B cell (primary cell): ENCODE data around the gene RAB3A. TPM values are rescaled to one million over a fixed set of nuclear protein-coding genes. Genes with fewer than 3 reads are reported as not detected.

Experiments
- ATAC-seq: fragments of 200-7000 bp; cut with Tn5 transposase; one replicate; pipeline ENCODE4 v1.10.0; 2021; ENCODE audit warnings: low read depth, mild to moderate bottlenecking, moderate number of reproducible peaks, moderate library complexity
- CTCF ChIA-PET: fragments of 350-600 bp; sonication (Branson Sonifier 250); formaldehyde crosslinking; loops from one replicate; lab custom pipeline; 2021; ENCODE audit warnings: antibody characterized with exemption, inconsistent platforms; lab: Charles Lee
- POLR2A ChIA-PET: fragments of 350-600 bp; sonication (Branson Sonifier 250); formaldehyde crosslinking; loops from one replicate; lab custom pipeline; 2021; ENCODE audit warnings: antibody characterized with exemption; lab: Charles Lee
- DNase-seq: peaks from one replicate; pipeline ENCODE4 v3.0.0; 2013
- H2AFZ ChIP-seq: 2 replicates; pipeline ENCODE4 v1.6.1; 2012; ENCODE audit warnings: mild to moderate bottlenecking, low read depth, low read length; ENCODE audit not compliant: insufficient read depth, poor library complexity, severe bottlenecking
- H3K27ac ChIP-seq, 2 donors: 1 replicate in 1 of 2; 2 replicates in 1 of 2; pipeline ENCODE4 v1.5.1; 2012 to 2013; ENCODE audit warnings: low read length in 2 of 2, mild to moderate bottlenecking in 2 of 2, moderate library complexity in 1 of 2
- H3K27me3 ChIP-seq, 4 experiments: fragments of 200-600 bp in 1 of 4; sonication (generic) in 1 of 4; replicated peaks in 1 of 4; 1 replicate in 2 of 4; 2 replicates in 2 of 4; pipeline versions ENCODE4 v1.6.1 to v1.7.0; 2013 to 2016; ENCODE audit warnings: low read length in 3 of 4, mild to moderate bottlenecking in 2 of 4, mixed read lengths in 1 of 4, moderate library complexity in 1 of 4; ENCODE audit not compliant: insufficient read depth in 4 of 4, control insufficient read depth in 3 of 4; ENCODE audit errors: control extremely low read depth in 1 of 4
- H3K36me3 ChIP-seq, 2 experiments: replicated peaks in 1 of 2; 1 replicate in 1 of 2; 2 replicates in 1 of 2; pipeline versions ENCODE4 v1.6.1 to v1.7.1; 2013; ENCODE audit warnings: low read length in 1 of 2; ENCODE audit not compliant: insufficient read depth in 2 of 2, control insufficient read depth in 1 of 2; ENCODE audit errors: control extremely low read depth in 1 of 2, extremely low read depth in 1 of 2
- H3K4me1 ChIP-seq, 2 donors: fragments of 200-600 bp in 1 of 2; sonication (generic) in 1 of 2; 1 replicate in 1 of 2; 2 replicates in 1 of 2; pipeline versions ENCODE4 v1.5.1 to v1.6.1; 2013 to 2017; ENCODE audit warnings: low read length in 2 of 2; ENCODE audit not compliant: control insufficient read depth in 2 of 2, insufficient read depth in 2 of 2
- H3K4me2 ChIP-seq: replicated peaks from 2 replicates; pipeline ENCODE3; 2012; ENCODE audit warnings: mild to moderate bottlenecking, low read depth, low read length; ENCODE audit not compliant: poor library complexity, severe bottlenecking
- H3K4me3 ChIP-seq, 5 experiments: fragments of 200-600 bp in 1 of 5; sonication (generic) in 1 of 5; 1 replicate in 3 of 5; 2 replicates in 2 of 5; pipeline versions ENCODE4 v1.5.1 to v1.7.0; 2011 to 2016; ENCODE audit warnings: low read length in 4 of 5, mild to moderate bottlenecking in 4 of 5, low read depth in 2 of 5, control low read depth in 1 of 5, moderate library complexity in 1 of 5; ENCODE audit not compliant: insufficient read depth in 1 of 5; ENCODE audit errors: control extremely low read depth in 1 of 5, extremely low read depth in 1 of 5
- H3K79me2 ChIP-seq: fragments of 200-600 bp; sonication (generic); one replicate; pipeline ENCODE4 v1.6.0; 2016; ENCODE audit warnings: low read length; ENCODE audit not compliant: control insufficient read depth, insufficient read depth
- H3K9ac ChIP-seq: fragments of 200-600 bp; sonication (generic); 2 replicates; pipeline ENCODE4 v1.6.1; 2017; ENCODE audit warnings: mild to moderate bottlenecking, low read length, moderate library complexity
- H3K9me3 ChIP-seq, 3 donors: one replicate each; pipeline versions ENCODE4 v1.6.1 to v1.7.1; 2013; ENCODE audit warnings: low read length in 2 of 3; ENCODE audit not compliant: control insufficient read depth in 2 of 3, insufficient read depth in 1 of 3; ENCODE audit errors: control extremely low read depth in 1 of 3
- H4K20me1 ChIP-seq: 2 replicates; pipeline ENCODE4 v1.6.0; 2012; ENCODE audit warnings: mild to moderate bottlenecking, low read length; ENCODE audit not compliant: insufficient read depth, control insufficient read depth, poor library complexity, severe bottlenecking
- H3K27ac Mint-ChIP-seq: one replicate; pipeline ENCODE4 v1.8.0; 2021; ENCODE audit warnings: mixed read lengths
- H3K27me3 Mint-ChIP-seq: one replicate; pipeline ENCODE4 v1.8.0; 2021; ENCODE audit warnings: mixed read lengths
- H3K4me1 Mint-ChIP-seq: one replicate; pipeline ENCODE4 v1.8.0; 2021; ENCODE audit warnings: mixed read lengths
- H3K4me3 Mint-ChIP-seq: one replicate; pipeline ENCODE4 v1.8.0; 2021; ENCODE audit warnings: mixed read lengths
- H3K9me3 Mint-ChIP-seq: one replicate; pipeline ENCODE4 v1.8.0; 2022; ENCODE audit warnings: mixed read lengths; ENCODE audit not compliant: insufficient read depth
- CTCF ChIP-seq: fragments of 200-600 bp; IDR thresholded peaks from one replicate; pipeline ENCODE4 v1.8.0; 2022; ENCODE audit warnings: antibody characterized with exemption, mild to moderate bottlenecking
- EZH2 ChIP-seq: IDR thresholded peaks from 2 replicates; pipeline ENCODE4 v1.6.1; 2012; ENCODE audit warnings: borderline replicate concordance, low read depth, mild to moderate bottlenecking, moderate library complexity, low read length; ENCODE audit not compliant: insufficient read depth, poor library complexity, severe bottlenecking
- WGBS: methylation state at CpG from one replicate; pipeline ENCODE4 v1.1.5; 2013; ENCODE audit warnings: missing lambda C conversion rate; ENCODE audit not compliant: insufficient coverage; 5-methylcytosine and 5-hydroxymethylcytosine counted together
- intact Hi-C: fragments of 100-400 bp; cut with micrococcal nuclease; formaldehyde crosslinking; loops from one replicate; pipeline ENCODE4 v1.10.0; 2022
- polyA plus RNA-seq: library from polyadenylated mRNA; depleted of rRNA; stranded (reverse); fragments of >200 nt; gene quantifications from 2 replicates; pipeline ENCODE4 v1.2.3, GENCODE V29; 2012
- total RNA-seq, 2 donors: library from RNA; stranded (reverse); fragments of 120-200 nt in 1 of 2; gene quantifications; 1 replicate in 1 of 2; 2 replicates in 1 of 2; pipeline versions ENCODE4 v1.2.3 to v1.2.4, GENCODE V29; 2013 to 2022

The RAB3A gene
- total and polyA plus RNA-seq, 2 donors (not counting 1 experiment from before 2014, with no cell fraction given) = 7.7 to 10.4 TPM

GRCh38 chr19:18156841-18157464 lies 46.9 kb downstream of the RAB3A start:
- no peak for ATAC-seq
- H2AFZ ChIP-seq = no peak overlapping the region
- H3K4me1 Mint-ChIP-seq = peaks cover 28% of the 10 kb centered on the region
- no peaks in the 10 kb centered on the region for H3K9me3 Mint-ChIP-seq
- ChIA-PET POLR2A (no interaction called here), CTCF (interaction anchor here (0.6 to 1.9 kb wide), 3 partner anchors 11 to 95 kb away, joined by 3 to 8 read pairs (median 7); no protein-coding TSS in a partner anchor)
- H3K27ac Mint-ChIP-seq = peak overlapping the region; percentile 41
- peaks cover 17% of the 10 kb centered on the region for H4K20me1 ChIP-seq
- H3K36me3 ChIP-seq = peaks cover 0 to 2% of the 10 kb centered on the region in 2 experiments
- 74% methylated on average over 22 of the region's 22 CpGs for WGBS
- TF ChIP-seq EZH2 = no peak
- TF ChIP-seq CTCF = no peak
- peaks cover 21 to 30% of the 10 kb centered on the region in 2 donors for H3K4me1 ChIP-seq
- no peaks in the 10 kb centered on the region for H3K27me3 ChIP-seq
- intact Hi-C loops = no loop called here
- no peak overlapping the region for H3K9ac ChIP-seq
- no peak overlapping the region for H3K27ac ChIP-seq
- peaks cover 14% of the 10 kb centered on the region for H3K79me2 ChIP-seq
- H3K4me3 Mint-ChIP-seq = no peak overlapping the region
- DNase-seq = no peak
- no peaks in the 10 kb centered on the region for H3K9me3 ChIP-seq
- no peaks in the 10 kb centered on the region for H3K27me3 Mint-ChIP-seq
- no peak overlapping the region for H3K4me3 ChIP-seq
- H3K4me2 ChIP-seq = no peak overlapping the region

- H3K4me1 Mint-ChIP-seq = peaks cover 27% of the 10 kb centered on the region
- Histone ChIP-seq H3K4me3 (no peak overlapping the region), H3K79me2 (peaks cover 10% of the 10 kb centered on the region), H2AFZ (no peak overlapping the region), H3K27ac (no peak overlapping the region), H3K9me3 (no peaks in the 10 kb centered on the region), H3K4me2 (no peak overlapping the region), H3K4me1 (peaks cover 21 to 31% of the 10 kb centered on the region in 2 donors), H3K36me3 (peaks cover 0 to 2% of the 10 kb centered on the region in 2 experiments), H3K9ac (no peak overlapping the region), H3K27me3 (no peaks in the 10 kb centered on the region), H4K20me1 (peaks cover 17% of the 10 kb centered on the region)
- intact Hi-C loops = no loop called here
- TF ChIP-seq EZH2 (no peak), CTCF (no peak)
- no peak for DNase-seq
- ChIA-PET CTCF (interaction anchor here (1.3 to 1.9 kb wide), 3 partner anchors 12 to 96 kb away, joined by 3 to 8 read pairs (median 7); no protein-coding TSS in a partner anchor), POLR2A (no interaction called here)
- H3K9me3 Mint-ChIP-seq = no peaks in the 10 kb centered on the region
- 96% methylated on average over 4 of the region's 6 CpGs for WGBS
- H3K4me3 Mint-ChIP-seq = no peak overlapping the region
- no peaks in the 10 kb centered on the region for H3K27me3 Mint-ChIP-seq
- ATAC-seq = no peak
- no peak overlapping the region for H3K27ac Mint-ChIP-seq
Measured at GRCh38 chr19:18156268-18156667, 47.6 kb downstream of the RAB3A start.
